Skin epidermis (tissue), 12 donors: ENCODE results near the gene PRICKLE4.

Source experiments
- H3K27ac ChIP-seq, 21 experiments: fragments of 200-600 bp; sonication (generic) in 11 of 21; one replicate each; pipeline ENCODE4 v1.5.0; 2020; ENCODE audit warnings: mild to moderate bottlenecking in 3 of 21, inconsistent platforms in 2 of 21, moderate library complexity in 2 of 21
- H3K4me3 ChIP-seq, 7 experiments: fragments of 200-600 bp; sonication (generic) in 2 of 7; one replicate each; pipeline ENCODE4 v1.5.0; 2020; ENCODE audit warnings: inconsistent platforms in 2 of 7, mild to moderate bottlenecking in 2 of 7, moderate library complexity in 1 of 7

The PRICKLE4 gene

DNA sequence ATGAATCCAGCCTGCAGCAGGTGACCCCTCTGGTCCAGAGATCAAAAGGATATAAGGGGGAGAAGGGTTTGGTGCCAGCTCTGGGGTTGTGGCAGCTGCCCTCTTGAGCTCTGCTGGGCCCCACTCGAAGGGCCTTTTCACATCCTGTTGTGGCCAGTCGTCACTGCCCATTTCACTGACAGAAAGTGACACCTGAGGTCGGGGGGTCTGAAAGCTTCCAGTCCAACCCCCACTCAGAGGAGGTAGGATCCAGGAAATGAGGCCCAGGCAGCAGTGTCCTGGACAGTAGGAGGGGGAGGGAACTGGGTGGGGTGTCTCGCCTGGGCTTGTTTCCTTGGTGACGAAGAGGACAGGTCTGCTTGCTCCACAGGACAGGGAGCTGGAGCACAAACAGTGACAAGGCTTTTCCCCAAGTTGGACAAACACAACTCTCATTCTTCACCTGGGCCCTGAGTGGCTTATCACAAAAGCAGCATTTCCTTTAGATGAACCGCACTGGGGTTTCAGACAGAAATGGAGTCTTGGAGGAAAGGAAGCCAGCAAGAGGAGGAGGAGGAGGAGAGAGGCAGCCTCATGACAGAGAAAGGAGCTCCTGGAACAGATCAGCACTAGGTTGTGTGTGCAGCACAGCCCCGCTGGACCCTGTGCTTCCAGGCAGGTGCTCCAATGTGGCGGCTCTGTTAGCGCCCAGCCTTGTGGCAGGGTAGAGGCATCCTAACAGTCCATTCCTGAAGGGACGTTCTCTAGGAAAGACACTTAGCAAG is 11.9 kb upstream of the PRICKLE4 start:
- H3K27ac ChIP-seq, result peak overlapping the region in 1 of 21 experiments; percentile 16
- no peak overlapping the region for H3K4me3 ChIP-seq

DNA sequence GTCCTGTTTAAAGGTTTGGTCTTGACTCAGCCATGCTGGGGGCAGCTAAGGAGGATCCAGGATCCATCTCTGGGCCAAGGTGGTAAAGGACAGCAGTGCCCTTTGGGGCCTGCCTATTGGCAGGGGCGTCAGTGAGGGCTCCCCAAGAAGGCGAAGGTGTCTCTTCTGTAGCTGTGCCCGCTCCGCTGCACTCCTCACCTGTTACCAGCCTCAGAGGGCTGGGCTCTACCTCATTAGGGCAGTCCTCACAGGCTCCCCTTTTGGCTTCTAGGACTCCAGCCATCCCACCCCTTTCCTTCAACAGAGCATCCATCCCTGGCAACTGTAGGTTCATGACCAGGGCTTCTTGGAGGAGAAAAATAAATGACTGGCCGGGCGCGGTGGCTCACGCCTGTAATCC is 11.2 kb upstream of the PRICKLE4 start:
- Histone ChIP-seq H3K4me3 (no peak overlapping the region), H3K27ac (no peak overlapping the region)

DNA sequence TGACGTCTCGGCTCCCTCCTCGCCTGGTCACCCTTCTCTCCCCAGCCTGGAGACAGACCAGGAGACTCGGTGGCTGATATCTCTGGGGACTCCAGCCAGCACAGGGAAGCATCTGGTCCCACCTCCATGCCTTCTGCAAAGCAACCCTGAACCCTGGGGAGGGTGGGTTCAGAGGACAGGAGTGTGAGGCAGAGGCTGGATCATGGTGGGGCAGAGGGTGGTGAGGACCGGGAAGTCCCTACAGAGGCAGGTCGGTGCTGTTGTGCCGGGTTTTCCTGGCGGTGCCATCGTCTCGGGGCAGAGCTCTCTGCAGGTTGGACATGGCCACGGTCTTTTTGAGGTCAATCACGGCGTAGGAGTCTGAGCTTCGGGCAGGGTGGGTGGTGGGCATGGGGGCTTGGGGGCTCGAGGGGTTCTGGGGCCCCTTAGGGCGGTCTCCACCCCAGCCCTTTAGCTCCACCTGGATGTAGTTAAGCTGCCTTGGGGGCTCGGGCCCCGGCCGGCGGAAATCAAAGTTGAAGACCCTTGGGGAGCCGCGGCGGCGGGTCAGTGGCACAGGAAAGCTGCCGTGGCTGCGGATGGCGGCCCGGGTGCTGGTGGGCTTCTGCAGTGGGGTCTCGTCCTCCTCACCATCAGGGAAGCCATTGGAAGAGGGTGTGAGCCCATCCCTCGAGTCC is 10.1 kb upstream of the PRICKLE4 start:
- Histone ChIP-seq H3K4me3 (no peak overlapping the region), H3K27ac (no peak overlapping the region)

DNA sequence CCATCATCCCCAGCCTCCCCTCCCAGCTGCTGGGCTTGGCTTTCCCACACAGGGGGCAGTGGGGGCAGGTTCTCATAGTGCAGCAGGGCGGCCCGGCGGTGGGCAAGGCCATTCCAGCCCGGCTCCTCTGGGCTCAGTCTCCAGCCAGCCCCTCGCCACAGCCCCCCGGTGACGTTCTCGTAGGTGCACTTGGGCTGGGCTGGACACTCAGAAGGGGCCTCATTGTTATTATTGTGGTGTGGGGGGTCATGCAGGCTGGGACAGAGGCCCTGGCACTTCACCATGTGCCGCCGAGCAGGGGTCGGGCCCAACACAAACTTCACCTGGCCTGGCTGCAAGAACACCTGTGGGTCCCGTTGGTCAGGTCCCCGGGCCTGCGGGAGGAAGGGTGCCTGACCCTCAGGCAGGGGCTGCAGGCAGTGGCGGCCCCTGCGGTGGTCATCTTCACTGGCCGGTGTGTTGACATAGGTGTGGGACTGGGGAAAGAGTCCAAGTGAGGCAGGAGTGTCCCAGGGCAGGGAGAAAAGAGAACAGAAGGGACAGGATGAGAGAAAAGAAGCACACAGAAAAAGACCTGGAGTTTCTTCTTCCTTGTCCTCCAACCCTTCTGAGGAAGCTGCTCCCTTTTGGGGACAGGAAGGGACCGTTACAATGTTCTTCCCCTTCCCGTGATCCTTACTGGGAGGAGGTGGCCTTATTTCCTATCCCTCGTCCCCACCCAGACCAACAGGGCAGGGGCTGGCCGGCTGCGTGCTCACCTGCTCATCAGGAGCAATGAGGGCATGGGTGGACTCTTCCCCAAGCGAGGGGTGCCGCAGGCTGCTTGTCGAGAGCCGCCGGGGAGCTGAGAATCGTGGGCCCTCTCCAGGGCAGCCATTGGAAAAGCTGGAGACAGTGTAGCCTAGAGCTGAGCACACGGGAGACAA is 9.3 kb upstream of the PRICKLE4 start:
- Histone ChIP-seq H3K27ac (no peak overlapping the region), H3K4me3 (no peak overlapping the region)

DNA sequence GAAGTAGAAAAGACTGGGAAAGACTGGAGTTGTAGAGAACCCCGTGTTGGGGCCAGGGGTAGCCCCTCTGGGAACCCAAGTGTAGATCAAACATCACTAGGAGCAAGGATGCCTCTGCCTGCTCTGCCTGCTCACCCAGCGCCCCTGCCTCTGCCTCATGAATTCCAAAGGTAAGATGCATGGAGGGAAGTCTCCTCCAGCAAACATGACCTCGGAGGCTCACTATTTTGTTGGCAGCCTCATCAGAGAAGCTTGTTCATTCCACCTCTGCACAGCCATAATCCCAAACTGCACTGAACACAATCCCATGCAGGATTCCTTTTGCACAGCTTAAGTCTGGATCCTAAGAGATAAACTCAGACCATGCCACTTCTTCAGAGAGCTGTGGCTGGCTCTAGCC is 5.7 kb upstream of the PRICKLE4 start:
- Histone ChIP-seq H3K27ac (no peak overlapping the region), H3K4me3 (no peak overlapping the region)

DNA sequence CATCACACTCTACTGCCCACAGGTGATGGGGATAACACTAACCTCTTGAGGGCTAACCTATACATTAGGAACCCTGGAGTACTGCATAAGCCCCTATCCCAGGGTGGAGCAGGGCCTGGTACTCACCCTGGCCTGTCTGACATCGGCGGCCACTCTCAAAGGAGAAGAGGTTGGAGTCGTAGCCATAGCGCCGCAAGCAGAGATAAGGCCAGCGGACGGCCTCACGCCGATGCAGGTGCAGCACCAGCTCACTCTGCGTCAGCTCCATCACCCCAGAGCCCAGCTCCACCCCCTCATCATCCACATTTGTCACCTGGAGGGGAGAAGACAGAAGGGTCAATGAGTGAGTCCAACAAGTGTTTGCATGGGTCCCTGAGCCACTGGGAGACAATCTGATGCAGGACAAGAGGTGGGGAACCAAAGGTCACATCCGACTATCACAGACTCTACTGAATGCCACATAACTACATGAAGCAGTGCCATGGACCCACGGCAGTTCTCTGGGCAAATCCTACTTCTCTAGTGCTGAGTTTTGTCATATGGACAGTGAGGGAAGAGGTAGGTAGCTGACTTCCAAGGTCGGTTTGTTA is 5.2 kb upstream of the PRICKLE4 start:
- Histone ChIP-seq H3K27ac (no peak overlapping the region), H3K4me3 (no peak overlapping the region)

DNA sequence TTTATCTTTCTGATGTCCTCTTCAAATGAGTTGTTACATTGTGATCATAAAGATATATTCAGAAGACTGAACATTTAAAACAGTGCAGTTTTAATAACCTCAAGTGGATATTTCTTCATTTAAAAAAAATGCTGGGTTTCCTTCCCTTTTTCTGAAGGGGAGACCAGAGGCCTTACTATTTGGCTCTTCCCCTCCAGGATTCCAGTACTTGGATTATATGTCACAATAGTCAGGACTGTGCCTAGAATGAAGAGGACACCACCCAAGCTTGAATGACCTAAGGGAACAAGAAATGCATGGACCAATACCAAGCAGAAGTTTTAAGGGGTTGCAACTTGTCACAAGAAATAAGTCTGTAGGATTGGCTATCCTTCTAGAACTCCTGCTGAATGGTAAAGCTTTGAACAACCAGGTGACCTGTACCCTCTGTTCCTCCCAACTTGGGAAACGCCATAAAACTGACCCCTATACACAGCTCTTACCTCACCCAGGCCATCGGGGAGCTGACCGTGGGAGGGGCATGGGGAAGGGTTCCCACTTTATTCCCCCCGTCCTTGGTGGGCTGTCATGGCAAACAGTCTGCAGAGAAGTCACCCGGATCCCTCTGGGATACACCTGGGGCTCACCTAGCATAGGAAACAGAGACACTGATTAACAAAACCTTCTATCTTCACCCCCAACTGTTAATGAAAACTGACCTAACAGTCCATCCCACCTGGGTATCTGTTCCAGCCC is 2.9 kb upstream of the PRICKLE4 start:
- H3K27ac ChIP-seq, result no peak overlapping the region
- H3K4me3 ChIP-seq, result no peak overlapping the region

DNA sequence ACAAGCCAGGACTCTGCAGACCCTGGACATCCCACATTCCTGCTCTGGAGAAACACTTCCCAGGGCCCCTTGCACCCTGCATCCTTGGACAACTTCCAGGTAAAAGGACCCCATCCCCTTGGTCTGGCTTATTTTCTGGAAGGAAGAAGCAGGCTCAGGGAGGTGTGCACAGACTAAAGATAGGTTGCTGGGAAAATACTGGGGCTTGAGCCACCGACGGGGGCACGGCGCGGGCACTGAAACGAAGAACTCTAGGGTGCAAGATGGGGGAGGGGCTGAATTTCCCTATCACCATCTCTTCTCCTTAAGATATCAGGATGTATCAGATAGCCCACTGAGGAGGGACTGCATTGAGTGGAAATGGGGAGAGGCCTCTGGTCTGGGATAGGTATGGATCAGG is 1.7 kb upstream of the PRICKLE4 start:
- Histone ChIP-seq H3K4me3 (peak overlapping the region; percentile 57 to 70 (median 63)), H3K27ac (peak overlapping the region in 6 of 21 experiments; percentile 53 to 79 (median 64))

DNA sequence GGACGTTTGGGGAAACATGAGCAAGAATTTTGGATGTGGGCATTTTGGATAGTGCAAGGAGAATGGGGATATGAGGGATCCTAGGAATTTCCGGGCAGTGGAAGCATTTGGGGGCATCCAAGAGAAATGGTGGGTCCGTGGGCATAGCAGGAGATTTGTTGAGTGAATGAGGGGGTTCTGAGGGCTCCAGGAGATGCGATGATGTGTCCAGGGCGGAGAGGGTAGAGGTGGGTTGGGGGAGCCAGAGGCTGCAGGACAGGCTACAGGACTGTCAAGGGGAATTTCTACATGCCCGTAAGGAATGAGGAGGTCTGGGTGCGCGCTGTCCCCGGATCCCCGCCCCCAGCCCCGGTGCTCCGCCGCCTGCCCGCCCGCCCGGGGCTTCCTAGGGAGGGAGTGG is 1.2 kb upstream of the PRICKLE4 start:
- H3K4me3 ChIP-seq, result peak overlapping the region; percentile 57 to 70 (median 63)
- H3K27ac ChIP-seq, result peak overlapping the region in 13 of 21 experiments; percentile 22 to 84 (median 65)

DNA sequence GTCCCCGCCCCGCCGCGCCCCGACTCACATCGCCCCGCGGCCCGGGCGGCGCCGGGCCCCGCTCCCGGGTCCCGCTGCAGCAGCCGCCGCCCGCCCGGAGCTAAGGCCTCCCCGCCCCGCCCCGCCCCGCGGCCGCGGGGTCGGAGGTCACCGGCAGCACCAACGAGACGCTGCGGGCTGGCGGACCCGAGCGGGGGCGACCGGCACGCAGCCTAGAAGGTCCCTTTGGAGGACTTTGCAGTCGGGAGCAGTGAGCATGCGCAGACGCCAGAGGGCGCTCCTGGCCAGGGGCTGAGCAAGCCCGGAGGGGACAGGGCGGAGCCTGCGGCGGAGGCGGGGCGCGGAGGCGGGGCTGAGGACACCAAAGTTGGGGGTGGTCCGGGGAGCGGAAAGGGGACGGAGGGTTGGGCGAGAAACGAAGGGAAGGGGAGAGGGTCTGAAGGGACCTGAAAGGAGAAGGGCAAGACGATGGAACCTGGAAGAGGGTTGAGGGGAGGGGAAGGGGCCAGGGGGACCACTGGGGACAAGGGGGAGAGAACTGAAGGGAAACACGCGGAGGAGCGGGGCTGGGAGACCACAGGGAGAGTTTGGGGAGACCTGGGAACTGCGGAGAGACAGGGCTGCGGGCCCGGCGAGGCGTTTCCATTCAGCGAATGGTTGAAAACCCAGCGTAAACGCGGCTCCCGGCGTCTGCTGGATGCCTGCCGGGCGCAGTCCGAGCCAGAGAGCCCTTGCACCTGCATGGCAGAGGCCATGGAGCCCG is 613 bp upstream of the PRICKLE4 start, which contains the start of gene FRS3:
Gene FRS3, minus strand, starts transcription at position 113 of the 763 bp plus-strand sequence. CDS start 2,913 bp downstream, outside the sequence.
- peak within 1 kb of the TSS in 19 of 21 experiments; percentile 53 to 84 (median 71) for H3K27ac ChIP-seq
- H3K4me3 ChIP-seq, result peak within 1 kb of the TSS; percentile 57 to 70 (median 63)

DNA sequence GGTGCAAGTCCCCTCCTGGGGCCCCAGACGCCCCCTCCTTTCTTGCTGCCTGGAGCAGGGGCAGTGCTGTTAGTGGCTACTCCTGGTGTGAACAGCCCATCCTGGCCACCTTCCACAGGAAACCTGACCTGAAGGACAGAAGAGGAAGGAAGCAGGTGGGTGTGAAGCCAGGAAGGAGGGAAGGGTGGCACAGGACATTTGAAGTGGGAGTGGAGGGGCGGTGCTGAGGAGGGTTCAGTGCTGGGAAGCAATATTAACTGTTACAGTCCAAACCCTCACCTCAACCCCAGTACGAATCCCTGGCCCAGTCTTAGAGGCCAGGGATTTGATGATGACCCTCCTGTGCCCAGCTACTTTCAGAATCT is 766 bp downstream of the PRICKLE4 start:
- peak overlapping the region in 6 of 21 experiments; percentile 58 to 84 (median 68) for H3K27ac ChIP-seq
- H3K4me3 ChIP-seq, result peak overlapping the region in 2 of 7 experiments; percentile 69 to 70

DNA sequence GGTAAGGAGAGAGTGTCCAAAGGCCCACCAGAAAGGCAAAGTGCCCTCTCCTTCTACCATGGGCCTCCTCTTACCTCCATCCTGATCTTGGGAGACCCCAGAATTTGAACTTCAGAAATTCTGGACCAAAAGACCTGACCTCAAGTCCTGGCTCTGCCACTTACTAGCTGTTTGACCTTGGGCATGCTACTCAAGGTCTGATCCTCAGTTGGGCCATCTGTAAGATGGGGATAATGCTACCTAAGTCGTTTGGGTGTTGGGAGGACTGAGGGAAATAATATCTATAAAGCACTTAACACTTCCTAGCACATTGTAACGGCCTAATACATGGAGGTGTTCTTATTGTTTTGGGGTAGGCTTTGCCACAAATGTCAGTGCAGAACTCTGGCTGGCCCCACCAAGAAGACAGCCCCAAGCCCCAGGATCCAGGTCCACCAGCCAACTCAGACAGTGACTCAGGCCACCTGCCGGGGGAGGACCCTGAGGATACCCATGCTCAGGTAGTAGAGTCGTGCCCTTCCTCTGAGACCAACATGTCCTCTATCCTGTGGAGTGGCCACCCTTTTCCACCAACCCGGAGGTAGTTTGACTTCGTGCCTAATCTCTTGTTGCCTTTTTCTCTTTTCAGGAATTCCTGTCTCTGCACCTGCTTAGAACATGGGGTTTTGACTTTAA is 2.7 kb downstream of the PRICKLE4 start:
- no peak overlapping the region for H3K27ac ChIP-seq
- H3K4me3 ChIP-seq, result no peak overlapping the region

DNA sequence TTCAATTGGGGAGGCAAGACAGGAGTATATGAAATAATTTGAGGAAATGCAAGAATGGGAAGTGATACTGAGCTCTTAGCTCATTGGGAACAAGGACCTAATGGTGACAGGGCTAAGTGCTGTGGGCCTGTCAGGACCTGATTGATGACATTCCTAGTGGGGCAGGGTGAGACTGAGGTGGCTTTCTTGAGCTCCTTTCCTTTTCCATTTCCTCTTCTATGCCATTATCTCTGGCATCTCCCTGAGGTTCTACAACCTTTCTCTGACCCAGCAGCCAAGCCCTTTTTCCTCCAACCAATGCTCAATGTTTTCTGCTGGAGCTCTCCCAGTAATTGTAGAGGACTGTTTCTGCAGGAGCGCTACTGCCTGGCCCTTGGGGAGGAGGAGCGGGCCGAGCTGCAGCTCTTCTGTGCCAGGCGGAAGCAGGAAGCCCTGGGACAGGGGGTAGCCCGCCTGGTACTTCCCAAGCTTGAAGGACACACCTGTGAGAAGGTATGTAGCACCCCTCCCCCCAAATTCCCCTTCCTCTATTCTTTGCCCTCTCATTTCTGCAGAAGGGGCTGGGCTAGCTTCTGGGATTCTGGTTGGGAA is 4.1 kb downstream of the PRICKLE4 start:
- peak overlapping the region in 1 of 7 experiments; percentile 80 for H3K4me3 ChIP-seq
- H3K27ac ChIP-seq, result peak overlapping the region in 5 of 21 experiments; percentile 18 to 51 (median 42)

DNA sequence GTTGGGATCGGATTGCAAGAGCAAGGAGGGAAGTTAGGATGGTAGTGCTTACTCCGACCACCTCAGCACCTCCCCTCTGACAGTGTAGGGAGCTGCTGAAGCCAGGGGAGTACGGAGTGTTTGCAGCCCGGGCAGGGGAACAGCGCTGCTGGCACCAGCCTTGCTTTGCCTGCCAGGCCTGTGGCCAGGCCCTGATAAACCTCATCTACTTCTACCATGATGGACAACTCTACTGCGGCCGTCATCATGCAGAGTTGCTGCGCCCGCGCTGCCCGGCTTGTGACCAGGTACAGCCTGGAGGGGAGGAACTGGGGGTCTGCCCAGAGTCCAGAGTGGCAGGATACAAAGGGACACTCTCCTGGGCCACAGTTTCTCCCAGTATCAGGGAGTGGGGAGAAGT is 4.7 kb downstream of the PRICKLE4 start:
- Histone ChIP-seq H3K27ac (peak overlapping the region in 5 of 21 experiments; percentile 18 to 95 (median 51)), H3K4me3 (peak overlapping the region in 2 of 7 experiments; percentile 80 to 96)

DNA sequence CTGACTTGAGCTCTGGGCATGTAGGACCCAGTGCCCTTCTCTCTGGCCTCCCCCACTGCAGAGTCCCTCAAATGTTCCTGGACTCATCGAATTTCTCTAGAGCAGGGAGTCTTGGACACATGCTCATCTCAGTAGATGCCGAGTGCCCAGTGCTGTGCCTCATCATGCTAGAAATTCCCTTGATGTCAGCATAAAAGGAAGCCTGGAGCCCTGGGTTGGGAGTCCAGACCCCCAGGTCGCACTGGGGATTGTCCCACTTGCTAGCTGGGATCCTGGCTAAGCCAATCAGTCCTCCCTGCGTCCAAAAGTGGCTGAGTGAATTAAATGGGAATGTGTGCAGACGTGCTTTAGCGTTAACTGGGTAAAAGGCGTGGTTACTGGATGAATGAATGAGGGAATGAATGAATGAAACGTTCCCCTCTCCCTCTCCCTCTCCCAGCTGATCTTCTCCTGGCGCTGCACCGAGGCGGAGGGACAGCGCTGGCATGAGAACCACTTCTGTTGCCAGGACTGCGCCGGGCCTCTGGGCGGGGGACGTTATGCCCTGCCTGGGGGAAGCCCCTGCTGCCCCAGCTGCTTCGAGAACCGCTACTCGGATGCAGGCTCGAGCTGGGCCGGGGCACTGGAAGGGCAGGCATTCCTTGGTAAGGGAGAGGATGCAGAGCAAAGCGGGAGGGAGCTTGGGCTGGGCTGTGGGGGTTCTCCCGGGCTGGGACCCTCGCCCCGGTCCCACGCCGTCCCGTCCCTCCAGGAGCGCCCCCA is 5.3 kb downstream of the PRICKLE4 start:
- H3K4me3 ChIP-seq, result peak overlapping the region; percentile 55 to 97 (median 84)
- H3K27ac ChIP-seq, result peak overlapping the region in 19 of 21 experiments; percentile 9 to 98 (median 89)

DNA sequence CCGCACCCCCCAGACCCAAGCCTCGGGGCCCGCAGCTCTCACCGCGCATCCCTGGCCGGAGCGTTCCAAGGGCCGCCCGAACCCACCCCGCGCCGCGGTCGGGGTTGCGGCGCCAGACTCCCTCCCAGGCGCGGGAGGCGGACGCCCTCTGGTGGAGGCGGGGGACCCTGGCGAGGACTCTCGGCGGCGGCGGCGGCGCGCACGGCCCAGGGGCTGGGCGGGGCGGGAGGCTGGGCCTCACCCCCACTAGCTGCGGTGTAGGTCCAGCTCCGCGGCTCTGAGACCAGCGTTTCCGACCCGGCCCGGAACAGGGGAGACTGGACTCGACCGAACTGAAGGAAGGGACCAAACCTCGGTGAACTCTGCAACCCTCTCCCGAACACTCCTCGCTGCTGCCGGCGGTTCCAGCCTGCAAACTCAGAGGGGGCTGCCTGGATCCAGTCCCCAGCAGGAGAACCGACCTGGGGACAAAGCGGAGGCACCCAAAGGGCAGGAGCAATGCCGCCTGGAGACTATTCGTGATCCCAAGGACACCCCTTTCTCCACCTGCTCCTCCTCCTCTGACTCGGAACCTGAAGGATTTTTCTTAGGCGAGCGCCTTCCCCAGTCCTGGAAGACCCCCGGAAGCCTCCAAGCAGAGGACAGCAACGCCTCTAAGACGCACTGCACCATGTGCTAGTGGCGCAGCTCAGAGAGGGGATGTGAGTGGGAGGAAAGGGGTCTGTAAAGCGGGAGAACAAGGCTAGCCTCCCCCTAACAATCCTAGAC is 6.1 kb downstream of the PRICKLE4 start:
- Histone ChIP-seq H3K27ac (peak overlapping the region; percentile 51 to 98 (median 91)), H3K4me3 (peak overlapping the region; percentile 55 to 97 (median 84))
